Spleen (tissue), 11 donors: ENCODE measurements around the gene ZBTB32. TPM values are rescaled to one million over a fixed set of nuclear protein-coding genes. Genes with fewer than 3 reads are reported as not detected.
A peak's percentile ranks its signal among the peaks of the same experiment; 100 is the strongest.

ENCODE experiments used
- DNase-seq: peaks from one replicate; pipeline ENCODE4 v3.0.0-alpha.2; 2020
- H3K27ac ChIP-seq, 8 donors: fragments of 200-600 bp; sonication (generic) in 7 of 8; 1 replicate in 4 of 8; 2 replicates in 4 of 8; pipeline versions ENCODE4 v1.5.0 to v1.8.0; 2016 to 2021; ENCODE audit warnings: inconsistent platforms in 4 of 8, mild to moderate bottlenecking in 4 of 8, moderate library complexity in 1 of 8
- H3K27me3 ChIP-seq, 7 donors: fragments of 200-600 bp; sonication (generic) in 6 of 7; replicated peaks in 1 of 7; 1 replicate in 4 of 7; 2 replicates in 3 of 7; pipeline versions ENCODE4 v1.5.0 to v1.8.0; 2016 to 2021; ENCODE audit warnings: inconsistent platforms in 3 of 7, mild to moderate bottlenecking in 1 of 7
- H3K36me3 ChIP-seq, 6 donors: fragments of 200-600 bp; sonication (generic) in 5 of 6; 1 replicate in 4 of 6; 2 replicates in 2 of 6; pipeline versions ENCODE4 v1.5.0 to v1.8.0; 2016 to 2021; ENCODE audit warnings: inconsistent platforms in 2 of 6
- H3K4me1 ChIP-seq, 6 donors: fragments of 200-600 bp; sonication (generic) in 5 of 6; 1 replicate in 3 of 6; 2 replicates in 3 of 6; pipeline versions ENCODE4 v1.5.0 to v1.8.0; 2016 to 2021; ENCODE audit warnings: inconsistent platforms in 3 of 6
- H3K4me3 ChIP-seq, 8 donors: fragments of 200-600 bp; sonication (generic) in 7 of 8; 1 replicate in 4 of 8; 2 replicates in 4 of 8; pipeline versions ENCODE4 v1.5.0 to v1.8.0; 2016 to 2021; ENCODE audit warnings: inconsistent platforms in 4 of 8, mild to moderate bottlenecking in 4 of 8, moderate library complexity in 2 of 8
- H3K9me3 ChIP-seq, 8 donors: fragments of 200-600 bp; sonication (generic) in 7 of 8; 1 replicate in 4 of 8; 2 replicates in 4 of 8; pipeline versions ENCODE4 v1.5.0 to v1.8.0; 2016 to 2021; ENCODE audit warnings: inconsistent platforms in 4 of 8
- POLR2A ChIP-seq, 3 donors: fragments of 450-650 bp; IDR thresholded peaks; one replicate each; pipeline ENCODE4 v1.5.1; 2017; ENCODE audit warnings: antibody characterized with exemption in 3 of 3, mild to moderate bottlenecking in 1 of 3
- POLR2AphosphoS5 ChIP-seq, 3 donors: sonication (generic); formaldehyde crosslinking; IDR thresholded peaks; one replicate each; pipeline ENCODE4 v1.5.1; 2017; ENCODE audit warnings: antibody characterized with exemption in 3 of 3
- WGBS, 5 donors: extraction: QIAGEN DNeasy Blood & Tissue Kit in 3 of 5; methylation state at CpG; one replicate each; pipeline versions ENCODE4 v1.1.5 to v1.1.7; 2013 to 2018; 5-methylcytosine and 5-hydroxymethylcytosine counted together
- intact Hi-C: fragments of 100-400 bp; cut with DNase I; formaldehyde crosslinking; loops from one replicate; pipeline ENCODE4 v1.15.0; 2023; ENCODE audit warnings: low total_unique reads
- polyA plus RNA-seq, 3 donors: library from polyadenylated mRNA; stranded (reverse); fragments of 200-250 nt; gene quantifications; one replicate each; pipeline ENCODE4 v1.2.1, GENCODE V29; 2013
- total RNA-seq, 7 donors: library from RNA; depleted of rRNA in 3 of 7; stranded (reverse); fragments of >200 nt in 3 of 7; fragmentation: NEBNext Ultra II Directional in 4 of 7; extraction: Animal tissue kit (Norgen Biotek cat#: 25700) in 4 of 7; gene quantifications; one replicate each; pipeline versions ENCODE4 v1.1.0 to v1.2.1, GENCODE V29; 2016 to 2021
- TF ChIP-seq, protein P1 (sequence below), 11 experiments: fragments of 200-600 bp in 7 of 11; fragments of 450-650 bp in 4 of 11; sonication (generic) in 4 of 11; IDR thresholded peaks in 8 of 11; conservative IDR thresholded peaks in 3 of 11; 1 replicate in 7 of 11; 2 replicates in 4 of 11; pipeline versions ENCODE4 v1.4.0 to v1.8.0; 2016 to 2021; ENCODE audit warnings: antibody characterized with exemption in 11 of 11, inconsistent platforms in 4 of 11, mild to moderate bottlenecking in 1 of 11
- donor health status: healthy with polysubstance abuse.
- donor health status: DM: no; HTN: no; CAD: no; lungs with moderate emphysema.
- donor health status: DM: no; HTN: no; CAD: no.
- donor health status: Bipolar disorder and iron deficiency.
- donor health status: healthy.
- donor health status: DM: no; HTN: no; CAD: no.
- donor health status: DM: yes; HTN: yes; CAD: no.

Gene ZBTB32
- total and polyA plus RNA-seq, 10 donors = 2.5 to 8.2 (median 4.2) TPM

- Histone ChIP-seq H3K9me3 (no peaks in the 10 kb centered on the region), H3K36me3 (no peaks in the 10 kb centered on the region), H3K27me3 (no peaks in the 10 kb centered on the region), H3K27ac (peak overlapping the region in 6 of 8 donors; percentile 21 to 97 (median 72)), H3K4me1 (peaks cover 17 to 72% (median 56%) of the 10 kb centered on the region in 6 donors), H3K4me3 (peak overlapping the region in 3 of 8 donors; percentile 21 to 87 (median 31))
- intact Hi-C loops = loop anchor here (10.0 kb wide), 1 partner anchor 158 kb away; no protein-coding TSS in a partner anchor
- no peak for DNase-seq
- 52 to 69% (median 65%) methylated on average over 10 to 11 of the region's 11 CpGs for WGBS, 5 donors
- TF ChIP-seq, protein P1, sequence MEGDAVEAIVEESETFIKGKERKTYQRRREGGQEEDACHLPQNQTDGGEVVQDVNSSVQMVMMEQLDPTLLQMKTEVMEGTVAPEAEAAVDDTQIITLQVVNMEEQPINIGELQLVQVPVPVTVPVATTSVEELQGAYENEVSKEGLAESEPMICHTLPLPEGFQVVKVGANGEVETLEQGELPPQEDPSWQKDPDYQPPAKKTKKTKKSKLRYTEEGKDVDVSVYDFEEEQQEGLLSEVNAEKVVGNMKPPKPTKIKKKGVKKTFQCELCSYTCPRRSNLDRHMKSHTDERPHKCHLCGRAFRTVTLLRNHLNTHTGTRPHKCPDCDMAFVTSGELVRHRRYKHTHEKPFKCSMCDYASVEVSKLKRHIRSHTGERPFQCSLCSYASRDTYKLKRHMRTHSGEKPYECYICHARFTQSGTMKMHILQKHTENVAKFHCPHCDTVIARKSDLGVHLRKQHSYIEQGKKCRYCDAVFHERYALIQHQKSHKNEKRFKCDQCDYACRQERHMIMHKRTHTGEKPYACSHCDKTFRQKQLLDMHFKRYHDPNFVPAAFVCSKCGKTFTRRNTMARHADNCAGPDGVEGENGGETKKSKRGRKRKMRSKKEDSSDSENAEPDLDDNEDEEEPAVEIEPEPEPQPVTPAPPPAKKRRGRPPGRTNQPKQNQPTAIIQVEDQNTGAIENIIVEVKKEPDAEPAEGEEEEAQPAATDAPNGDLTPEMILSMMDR (IDR thresholded peaks at IDR 0.05 in 8 of 11, conservative IDR thresholded peaks at IDR 0.05 in 3 of 11) = no peak
- TF ChIP-seq POLR2A (IDR thresholded peaks at IDR 0.05) (no peak), POLR2AphosphoS5 (IDR thresholded peaks at IDR 0.05) (peak in 1 of 3 donors; percentile 54)
These were observed 8.5 kb downstream of the ZBTB32 start for GRCh38 chr19:35712567-35713505.

GRCh38 chr19:35713506-35713850, 9.1 kb downstream of the ZBTB32 start:
- 50 to 68% (median 62%) methylated on average over 2 of the region's 2 CpGs for WGBS, 5 donors

DNA sequence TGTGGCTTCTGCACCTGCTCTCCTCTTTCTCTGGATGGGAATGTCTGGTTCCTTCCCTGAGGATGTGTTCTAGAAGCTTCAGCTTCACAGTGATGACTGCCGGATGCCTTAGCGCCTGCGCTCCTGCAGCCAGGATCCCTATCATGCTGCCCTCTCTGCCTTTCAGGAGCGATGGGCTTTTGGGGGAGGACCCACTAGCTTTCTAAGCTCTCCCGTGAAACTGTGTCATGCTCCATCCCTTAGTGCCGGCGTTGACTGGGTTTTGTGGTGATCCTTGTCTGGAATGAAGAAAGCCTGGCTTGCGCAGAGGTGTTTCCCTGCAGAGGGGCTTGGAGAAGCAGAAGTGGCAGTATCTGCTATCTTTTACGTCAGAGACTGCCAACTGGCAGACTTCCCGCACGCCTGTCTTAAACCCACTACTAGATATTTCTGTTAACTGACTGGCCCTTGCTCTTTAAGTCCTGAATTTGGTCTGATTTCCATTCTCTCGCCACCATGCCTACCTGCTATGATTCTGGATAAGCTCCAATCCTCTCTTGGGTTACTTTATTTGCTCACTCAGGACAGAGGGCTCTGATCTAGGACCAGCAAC, 9.6 kb downstream of the ZBTB32 start:
- Histone ChIP-seq H3K27me3 (no peaks in the 10 kb centered on the region), H3K36me3 (no peaks in the 10 kb centered on the region), H3K27ac (peak overlapping the region in 5 of 8 donors; percentile 22 to 97 (median 80)), H3K9me3 (no peaks in the 10 kb centered on the region), H3K4me1 (peaks cover 22 to 79% (median 63%) of the 10 kb centered on the region in 6 donors), H3K4me3 (peak overlapping the region in 3 of 8 donors; percentile 21 to 87 (median 31))
- no peak for DNase-seq
- intact Hi-C loops = loop anchor here (10.0 kb wide), 1 partner anchor 159 kb away; no protein-coding TSS in a partner anchor
- TF ChIP-seq, protein P1 (IDR thresholded peaks at IDR 0.05 in 8 of 11, conservative IDR thresholded peaks at IDR 0.05 in 3 of 11) = no peak
- TF ChIP-seq POLR2A (IDR thresholded peaks at IDR 0.05) (no peak), POLR2AphosphoS5 (IDR thresholded peaks at IDR 0.05) (no peak)
- 65 to 87% (median 74%) methylated on average over 12 of the region's 12 CpGs for WGBS, 5 donors

More at GRCh38 chr19:35713506-35713850, 9.1 kb downstream of the ZBTB32 start:
- no peaks in the 10 kb centered on the region for H3K36me3 ChIP-seq
- H3K27me3 ChIP-seq = no peaks in the 10 kb centered on the region
- intact Hi-C loops = loop anchor here (10.0 kb wide), 1 partner anchor 159 kb away; no protein-coding TSS in a partner anchor
- H3K9me3 ChIP-seq = no peaks in the 10 kb centered on the region
- DNase-seq = no peak
- H3K4me3 ChIP-seq = peak overlapping the region in 3 of 8 donors; percentile 21 to 87 (median 31)
- peak in 1 of 3 donors; percentile 0 for TF ChIP-seq POLR2AphosphoS5 (IDR thresholded peaks at IDR 0.05)
- TF ChIP-seq, protein P1 (IDR thresholded peaks at IDR 0.05 in 8 of 11, conservative IDR thresholded peaks at IDR 0.05 in 3 of 11) = no peak
- peaks cover 17 to 74% (median 58%) of the 10 kb centered on the region in 6 donors for H3K4me1 ChIP-seq
- H3K27ac ChIP-seq = peak overlapping the region in 6 of 8 donors; percentile 21 to 97 (median 72)
